HCT116 (cell line): ENCODE results near the gene CYP2D6.
A peak's percentile ranks its signal among the peaks of the same experiment; 100 is the strongest.
"Not testable (repeated sequence)": the region's sequence is repeated elsewhere in the genome, so short reads cannot be mapped to it uniquely, and the experiment has no call there.

Source experiments
- CBX3 ChIP-seq: IDR thresholded peaks from 2 replicates; pipeline ENCODE4 v1.6.1; 2012; ENCODE audit warnings: low read depth
- CTCF ChIP-seq, 3 experiments: fragments of 200-600 bp in 1 of 3; sonication (generic) in 1 of 3; IDR thresholded peaks in 2 of 3; conservative IDR thresholded peaks in 1 of 3; 2 replicates each; pipeline ENCODE4 v1.5.1; 2012 to 2017; ENCODE audit warnings: low read depth in 2 of 3, low read length in 2 of 3, antibody characterized with exemption in 1 of 3, borderline replicate concordance in 1 of 3, control low read depth in 1 of 3, mild to moderate bottlenecking in 1 of 3, mixed read lengths in 1 of 3, mixed run types in 1 of 3, moderate library complexity in 1 of 3; ENCODE audit not compliant: insufficient read depth in 1 of 3
- EZH2phosphoT487 ChIP-seq: fragments of 200-600 bp; IDR thresholded peaks from 2 replicates; pipeline ENCODE4 v1.6.1; 2018; ENCODE audit warnings: antibody characterized with exemption, borderline replicate concordance
- FOSL1 ChIP-seq: IDR thresholded peaks from 2 replicates; pipeline ENCODE4 v1.6.1; 2012; ENCODE audit warnings: low read depth
- JUND ChIP-seq: IDR thresholded peaks from 2 replicates; pipeline ENCODE4 v1.6.1; 2012
- POLR2A ChIP-seq: IDR thresholded peaks from 2 replicates; pipeline ENCODE4 v1.7.0; 2011; ENCODE audit warnings: borderline replicate concordance; ENCODE audit not compliant: insufficient read depth, insufficient read length; ENCODE audit errors: extremely low read depth
- POLR2AphosphoS5 ChIP-seq: IDR thresholded peaks from 2 replicates; pipeline ENCODE4 v1.6.1; 2011; ENCODE audit warnings: mild to moderate bottlenecking, low read depth, low read length, moderate library complexity
- RAD21 ChIP-seq: IDR thresholded peaks from 2 replicates; pipeline ENCODE4 v1.6.1; 2012; ENCODE audit warnings: low read depth, mild to moderate bottlenecking
- REST ChIP-seq: IDR thresholded peaks from 2 replicates; pipeline ENCODE4 v1.6.1; 2012; ENCODE audit warnings: low read depth
- TF ChIP-seq, protein P1 (sequence below): IDR thresholded peaks from 2 replicates; pipeline ENCODE4 v1.6.1; 2012

DNA sequence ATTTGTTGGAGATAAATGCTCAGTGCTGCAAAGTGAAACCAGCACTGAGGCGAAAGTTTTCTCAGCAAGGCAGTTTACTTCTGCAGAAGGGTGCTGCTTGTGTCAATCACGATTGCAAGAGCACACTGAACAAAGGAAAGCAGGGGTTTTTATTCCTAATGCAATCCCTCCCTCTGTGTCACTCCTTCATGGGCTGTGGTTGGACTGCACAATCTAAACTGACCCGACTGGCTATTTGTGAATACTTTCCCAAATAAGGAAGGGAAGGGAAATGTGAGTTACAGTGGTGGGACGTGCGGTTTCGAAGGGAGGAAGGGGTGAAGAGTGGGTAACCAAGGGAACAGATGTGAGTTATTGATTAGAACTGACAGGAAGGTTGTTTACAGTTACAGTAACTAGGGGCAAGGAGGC, 15.2 kb downstream of the CYP2D6 start:
- not testable (repeated sequence) for TF ChIP-seq CTCF (IDR thresholded peaks at IDR 0.05 in 2 of 3, conservative IDR thresholded peaks at IDR 0.05 in 1 of 3; ENCODE audit: borderline replicate concordance in 1 of 3, insufficient read depth in 1 of 3, low read depth in 2 of 3, low read length in 2 of 3); POLR2AphosphoS5; EZH2phosphoT487; JUND; REST; RAD21; POLR2A; FOSL1
- TF ChIP-seq, protein P1, sequence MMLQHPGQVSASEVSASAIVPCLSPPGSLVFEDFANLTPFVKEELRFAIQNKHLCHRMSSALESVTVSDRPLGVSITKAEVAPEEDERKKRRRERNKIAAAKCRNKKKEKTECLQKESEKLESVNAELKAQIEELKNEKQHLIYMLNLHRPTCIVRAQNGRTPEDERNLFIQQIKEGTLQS = not testable (repeated sequence)
- TF ChIP-seq CBX3 = 0 out of 2 replicates have a peak, but pooled peaks have one; percentile 20
